ENCODE data around the gene FSIP1. TPM values are rescaled to one million over a fixed set of nuclear protein-coding genes. Genes with fewer than 3 reads are reported as not detected.

The FSIP1 gene
- total RNA-seq, 1 donor from 2014 or later: 0.85 TPM

DNA sequence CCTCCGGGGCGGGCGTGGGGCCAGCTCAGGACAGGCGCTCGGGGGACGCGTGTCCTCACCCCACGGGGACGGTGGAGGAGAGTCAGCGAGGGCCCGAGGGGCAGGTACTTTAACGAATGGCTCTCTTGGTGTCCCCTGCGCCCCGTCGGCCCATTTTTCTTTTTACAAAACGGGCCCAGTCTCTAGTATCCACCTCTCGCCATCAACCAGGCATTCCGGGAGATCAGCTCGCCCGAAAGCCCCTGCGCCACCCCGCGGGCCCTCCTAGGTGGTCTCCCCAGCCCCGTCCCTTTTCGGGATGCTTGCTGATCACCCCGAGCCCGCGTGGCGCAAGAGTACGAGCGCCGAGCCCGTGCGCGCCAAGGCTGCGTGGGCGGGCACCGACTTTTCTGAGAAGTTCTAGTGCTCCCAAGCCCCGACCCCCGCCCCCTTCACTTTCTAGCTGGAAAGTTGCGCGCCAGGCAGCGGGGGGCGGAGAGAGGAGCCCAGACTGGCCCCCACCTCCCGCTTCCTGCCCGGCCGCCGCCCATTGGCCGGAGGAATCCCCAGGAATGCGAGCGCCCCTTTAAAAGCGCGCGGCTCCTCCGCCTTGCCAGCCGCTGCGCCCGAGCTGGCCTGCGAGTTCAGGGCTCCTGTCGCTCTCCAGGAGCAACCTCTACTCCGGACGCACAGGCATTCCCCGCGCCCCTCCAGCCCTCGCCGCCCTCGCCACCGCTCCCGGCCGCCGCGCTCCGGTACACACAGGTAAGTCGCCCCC is 202.0 kb downstream of the FSIP1 start, which contains the start of gene THBS1:
Gene THBS1, plus strand, starts transcription at position 595 of the 757 bp plus-strand sequence. CDS start 779 bp downstream, outside the sequence.
- DNase-seq: peak; percentile 98

DNA sequence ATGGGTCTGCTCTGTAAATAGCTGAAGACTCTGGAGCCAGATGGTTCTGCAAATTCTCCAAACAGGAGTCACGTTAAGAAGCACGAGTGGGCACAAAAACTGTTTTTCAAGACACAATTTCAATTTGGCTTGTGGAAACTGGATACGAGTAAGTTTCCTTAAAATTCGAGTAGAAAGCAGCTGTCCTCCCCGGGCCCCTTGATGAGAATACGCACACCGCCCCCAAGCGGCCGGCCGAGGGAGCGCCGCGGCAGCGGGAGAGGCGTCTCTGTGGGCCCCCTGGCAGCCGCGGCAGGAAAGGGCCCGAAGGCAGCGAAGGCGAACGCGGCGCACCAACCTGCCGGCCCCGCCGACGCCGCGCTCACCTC is 202.5 kb downstream of the FSIP1 start:
- peak; percentile 96 for DNase-seq

DNA sequence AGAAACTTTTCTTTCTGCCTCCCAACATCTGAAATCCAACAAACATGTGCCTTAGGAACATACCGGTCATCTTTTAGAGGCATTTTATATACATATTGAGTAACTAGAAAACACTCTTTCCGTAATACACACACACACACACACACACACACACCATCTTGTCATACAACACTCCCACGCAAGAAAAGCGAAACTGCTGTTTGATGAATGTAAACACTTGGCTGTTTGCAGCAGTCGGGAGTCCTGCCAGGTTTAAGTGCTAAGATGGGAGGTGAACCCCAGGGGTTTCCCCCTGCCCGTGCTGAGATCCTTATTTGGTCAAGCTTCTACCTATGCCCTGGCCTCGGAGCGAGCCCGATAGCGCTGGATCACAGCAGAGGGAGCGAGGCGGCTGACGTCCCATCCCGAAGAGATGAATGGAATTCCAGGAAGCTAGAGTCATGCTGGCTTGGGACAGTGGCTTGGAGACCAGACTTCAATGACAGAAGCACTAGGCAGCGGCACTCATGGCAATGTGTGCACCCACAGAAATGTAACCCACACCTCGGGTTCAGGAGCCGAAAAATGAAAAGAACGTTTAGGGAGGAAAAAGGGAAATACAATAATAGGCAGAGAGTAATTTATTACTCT is 203.0 kb downstream of the FSIP1 start:
- peak; percentile 98 for DNase-seq

DNA sequence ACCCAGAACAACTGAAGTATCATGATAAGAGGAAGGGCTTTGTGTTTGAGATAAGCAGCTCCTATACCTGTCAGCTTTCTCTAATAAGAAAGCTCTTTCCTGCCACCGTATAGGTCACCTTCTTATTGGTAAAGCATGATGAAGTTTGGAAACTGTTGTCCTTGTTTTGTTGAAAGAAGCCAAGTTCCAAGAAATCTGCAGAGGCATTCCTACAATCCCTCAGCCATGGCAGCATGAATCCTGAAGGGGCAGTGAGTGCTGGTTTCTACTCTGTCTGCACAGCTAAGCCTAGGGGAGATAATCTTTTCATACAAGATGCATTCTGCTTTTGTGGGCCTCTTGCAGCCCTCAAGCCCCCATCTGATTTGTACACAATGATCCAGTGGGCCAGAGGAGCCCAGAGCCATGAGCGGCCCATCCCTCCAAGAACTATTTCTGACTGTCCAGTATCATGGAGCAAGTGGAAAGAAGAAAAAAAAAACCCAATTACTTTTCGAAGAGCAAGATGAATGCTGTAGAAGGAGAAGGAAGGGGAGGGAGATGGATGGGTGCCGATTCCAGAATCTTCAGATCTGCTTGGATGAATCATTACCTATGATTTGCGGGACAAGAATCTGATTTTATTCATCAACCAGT is 203.7 kb downstream of the FSIP1 start:
- peak; percentile 67 for DNase-seq

DNA sequence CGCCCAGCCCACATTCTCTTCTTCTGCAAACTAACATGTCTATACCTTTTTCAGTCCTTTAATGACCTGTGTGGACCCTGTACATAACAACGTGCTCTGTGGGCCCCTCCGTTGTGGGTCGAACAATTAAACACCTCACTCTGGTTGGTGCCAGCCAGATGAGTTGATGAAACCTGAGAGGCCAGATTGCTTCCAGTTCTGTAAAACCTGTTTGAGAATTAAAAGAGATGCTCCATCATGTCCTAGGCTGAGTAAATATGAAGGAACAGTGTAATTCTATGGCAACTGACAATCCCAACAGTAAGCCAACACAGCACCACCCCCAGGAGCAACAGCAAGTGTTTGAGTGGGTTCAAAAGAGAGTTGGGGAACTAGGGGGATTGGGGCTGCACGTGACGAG is 207.5 kb downstream of the FSIP1 start:
- no peak for DNase-seq

DNA sequence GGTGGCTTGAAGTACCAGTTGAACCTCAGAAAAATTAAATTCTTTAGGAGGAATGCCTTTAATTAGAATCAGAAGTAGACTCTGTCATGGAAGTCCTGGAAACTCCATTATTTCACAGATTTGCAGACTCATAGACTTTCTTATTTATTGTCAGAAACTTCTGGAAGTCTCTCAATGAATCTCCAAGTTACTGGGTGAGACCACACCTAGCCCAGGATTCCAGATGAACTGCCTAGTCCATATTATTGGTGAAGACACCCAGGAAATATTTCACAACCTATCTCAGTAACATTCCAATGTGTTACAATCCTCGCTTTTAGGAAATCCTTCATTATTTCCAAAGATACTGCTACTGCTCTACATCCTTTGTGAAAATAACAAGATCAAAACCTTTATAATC is 208.2 kb downstream of the FSIP1 start:
- no peak for DNase-seq

DNA sequence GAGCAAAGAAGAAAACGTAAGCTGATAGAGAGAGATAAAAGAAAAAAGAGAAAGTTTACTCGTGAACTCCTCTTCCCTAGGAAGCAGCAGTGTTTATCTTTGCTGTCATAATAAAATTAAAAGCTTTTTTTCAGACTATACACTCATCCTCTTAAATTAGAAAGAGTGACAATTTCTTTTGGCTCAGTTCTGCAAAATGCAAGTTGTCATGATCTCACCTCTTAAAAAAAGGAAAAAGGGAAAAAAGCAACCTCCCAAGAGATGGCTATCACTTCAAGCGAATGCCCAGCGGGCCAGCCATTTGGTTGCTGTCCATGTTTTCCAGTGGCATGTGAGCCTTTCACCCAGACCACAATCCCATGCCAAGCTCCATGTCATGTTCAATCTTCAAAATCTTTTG is 208.8 kb downstream of the FSIP1 start:
- DNase-seq: peak; percentile 3

DNA sequence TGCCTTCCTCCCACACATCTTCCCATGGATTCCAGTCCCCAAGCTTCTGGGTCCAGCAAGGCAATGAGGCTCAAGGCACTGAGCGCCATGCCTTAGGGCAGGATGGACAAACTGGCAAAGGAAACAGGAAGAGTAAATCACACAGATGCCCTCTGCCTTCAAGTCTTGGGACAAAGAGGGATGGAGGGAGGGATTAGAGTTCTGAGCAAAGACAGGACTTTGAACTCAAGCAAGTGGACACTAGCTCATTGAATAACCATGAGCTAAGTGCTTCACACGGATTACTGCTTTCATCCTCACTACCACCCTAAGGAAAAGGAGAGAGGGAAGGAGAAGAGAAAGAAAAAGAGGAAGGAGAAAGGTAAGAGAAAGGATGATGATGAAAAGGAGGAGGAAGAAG is 209.4 kb downstream of the FSIP1 start:
- no peak for DNase-seq

DNA sequence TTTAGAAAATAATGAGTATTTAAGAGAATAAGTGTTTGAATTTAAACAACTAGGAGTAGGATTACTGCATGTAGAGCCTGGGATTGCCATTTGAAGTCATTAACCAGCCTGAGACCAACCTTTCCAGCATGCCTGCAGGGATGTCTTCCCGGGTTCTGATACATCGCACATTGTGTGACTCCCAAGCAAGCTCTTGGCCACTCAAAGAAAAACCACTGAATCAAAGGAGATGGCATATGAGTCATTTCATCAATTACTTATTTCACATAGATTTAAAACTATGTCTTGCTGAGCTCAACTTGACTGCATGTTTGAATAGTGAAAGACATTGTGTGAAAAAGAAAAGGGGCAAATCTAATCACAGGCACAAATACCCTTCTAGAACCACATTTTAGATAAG is 216.8 kb downstream of the FSIP1 start:
- DNase-seq: no peak

DNA sequence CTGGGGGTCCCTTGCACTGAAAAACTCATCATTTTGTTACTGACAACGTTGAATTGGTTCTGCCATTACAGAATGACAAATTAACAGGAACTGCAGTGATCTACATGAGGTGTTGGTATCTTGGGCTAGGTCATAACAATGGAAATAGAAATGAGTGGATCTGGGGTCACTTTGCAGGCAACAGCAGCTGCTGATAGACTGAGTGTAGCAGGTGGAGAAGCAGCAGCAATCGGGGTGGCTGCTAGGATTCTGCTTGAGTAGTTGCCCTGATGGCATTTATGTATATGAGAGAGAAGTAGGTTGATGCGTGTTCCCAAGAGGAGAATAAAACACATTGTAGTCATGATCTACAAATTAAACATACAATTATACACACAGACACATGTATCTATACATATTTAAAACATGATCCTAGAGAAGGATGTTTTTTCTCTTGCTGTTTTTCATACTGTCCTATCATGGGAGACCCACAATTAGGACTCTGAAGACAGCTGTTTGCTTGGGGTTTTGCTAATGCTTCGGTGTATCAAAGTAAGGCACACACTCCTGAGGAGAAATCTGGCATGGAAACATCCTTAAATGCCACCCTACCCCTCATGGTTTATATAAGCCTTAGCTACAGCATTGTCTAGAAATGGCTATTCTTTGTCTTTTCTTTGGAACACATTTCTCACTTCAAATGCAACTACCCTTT is 217.5 kb downstream of the FSIP1 start:
- DNase-seq: no peak

DNA sequence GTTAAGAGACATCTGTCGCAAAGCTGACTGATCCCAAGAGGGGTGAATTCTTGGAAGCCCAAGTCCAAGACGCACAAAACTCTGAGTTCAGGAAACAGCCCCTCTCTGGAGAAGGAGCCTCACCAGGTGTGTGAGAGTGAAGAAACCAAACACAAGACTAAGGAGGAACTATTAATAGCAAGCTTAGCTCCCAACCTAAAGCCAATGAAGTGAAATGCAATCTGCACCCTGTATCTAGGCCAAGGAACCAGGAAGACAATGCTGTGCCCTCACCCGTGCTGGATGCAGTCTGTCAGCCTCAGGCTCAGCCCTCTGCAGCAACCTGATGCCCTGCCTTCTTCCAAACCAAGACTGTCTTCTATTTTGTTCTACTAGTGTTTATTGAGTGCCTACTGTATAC is 224.2 kb downstream of the FSIP1 start:
- no peak for DNase-seq

DNA sequence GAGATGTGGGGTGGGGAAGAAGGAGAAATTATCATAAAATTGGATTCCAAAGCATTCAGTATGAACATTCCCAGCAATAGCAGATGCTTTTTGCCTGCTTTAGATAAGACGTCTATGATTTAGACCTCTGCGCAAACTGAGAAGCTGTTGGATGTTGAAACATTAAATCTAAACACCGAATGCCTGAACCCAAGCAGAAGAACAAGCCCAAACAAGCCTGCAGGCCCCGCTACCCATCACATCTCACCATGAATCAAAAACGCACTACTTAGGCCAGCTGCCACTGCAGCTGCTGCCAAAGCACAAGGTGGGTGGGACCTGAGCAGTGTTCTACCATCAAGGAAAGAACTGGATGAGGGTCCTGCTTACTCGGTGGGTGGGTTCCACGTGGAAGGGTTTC is 226.2 kb downstream of the FSIP1 start:
- DNase-seq: no peak

DNA sequence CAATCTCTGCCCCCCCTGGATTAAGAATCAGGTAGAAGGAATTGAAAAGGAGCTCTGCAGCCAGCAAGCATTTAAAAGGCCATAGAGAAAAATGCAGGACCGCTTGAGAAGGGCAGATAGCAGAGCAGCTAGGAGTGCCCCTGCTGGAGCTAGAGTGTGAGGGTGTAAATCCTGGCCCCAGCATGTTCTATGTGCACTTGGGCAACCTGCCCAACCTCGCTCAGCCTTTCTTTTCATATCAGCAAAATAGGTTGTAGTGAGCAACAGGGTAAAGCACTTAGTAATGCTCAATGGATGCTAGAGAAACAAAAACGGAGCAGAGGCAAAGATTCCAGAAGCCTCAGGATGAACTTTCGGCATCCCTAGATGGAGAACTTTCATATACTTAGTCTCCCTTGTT is 226.8 kb downstream of the FSIP1 start:
- no peak for DNase-seq

DNA sequence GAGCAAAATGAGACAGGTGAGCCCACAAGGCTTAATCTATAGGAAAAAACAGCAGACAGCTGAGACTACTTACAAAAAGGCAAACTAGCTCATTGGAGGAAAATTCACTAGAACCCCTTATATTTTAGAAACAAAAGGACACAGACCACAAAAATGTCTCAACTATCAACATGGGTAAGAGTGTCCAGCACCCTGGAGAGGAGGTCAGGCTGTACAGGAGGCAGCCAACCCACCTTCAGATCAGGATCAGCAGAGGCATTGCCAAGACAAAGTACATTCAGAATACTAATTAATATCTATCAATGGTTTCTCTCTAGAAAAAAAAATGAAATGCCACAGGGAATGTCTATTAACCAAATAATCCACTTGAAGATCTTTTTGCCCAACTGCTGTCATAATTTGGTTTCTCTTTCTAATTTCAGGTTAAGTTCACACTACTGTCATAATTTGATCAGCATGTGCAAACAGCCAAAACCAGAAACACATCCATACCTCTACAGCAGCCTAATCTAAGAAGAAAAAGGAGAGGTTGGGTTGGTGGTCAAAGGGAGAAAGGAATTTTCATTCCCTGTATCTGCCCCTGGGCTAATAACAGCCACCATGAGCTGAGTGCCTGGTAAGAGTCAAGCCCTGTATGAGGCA is 227.8 kb downstream of the FSIP1 start:
- no peak for DNase-seq

DNA sequence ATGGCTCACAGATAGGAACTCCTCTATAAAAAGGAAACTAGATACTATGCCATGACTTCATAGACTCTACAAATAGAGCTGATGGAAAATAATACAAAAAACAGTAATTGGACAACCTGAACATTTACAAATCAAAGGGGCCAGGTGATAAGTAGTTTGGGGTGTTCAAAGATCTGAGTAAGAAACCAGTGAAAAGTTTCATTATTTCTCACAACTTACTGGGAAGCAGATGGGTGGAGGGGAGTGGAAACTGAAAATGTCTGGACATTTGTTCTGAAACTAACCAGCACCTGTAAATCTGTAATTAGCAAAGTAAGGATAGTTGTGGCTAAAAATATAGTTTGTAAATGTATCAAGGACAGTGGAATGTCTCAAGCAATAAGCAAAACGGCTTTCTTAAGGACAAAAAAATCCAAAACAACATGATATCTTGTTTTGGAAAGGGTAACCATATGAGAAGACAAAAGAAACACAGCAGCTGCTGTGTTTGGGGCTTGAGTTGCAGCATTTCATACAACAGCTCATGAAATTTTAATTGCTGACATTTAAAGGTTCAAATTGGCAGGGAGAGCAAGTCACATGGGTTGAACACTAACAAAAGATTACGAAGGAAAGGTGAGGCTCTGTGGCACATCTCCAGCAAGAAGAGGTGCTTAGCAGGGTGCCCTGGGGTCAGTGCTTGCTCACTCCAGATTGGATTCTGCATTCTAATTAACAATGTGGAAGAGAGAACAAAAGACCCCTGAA is 228.5 kb downstream of the FSIP1 start:
- DNase-seq: no peak

DNA sequence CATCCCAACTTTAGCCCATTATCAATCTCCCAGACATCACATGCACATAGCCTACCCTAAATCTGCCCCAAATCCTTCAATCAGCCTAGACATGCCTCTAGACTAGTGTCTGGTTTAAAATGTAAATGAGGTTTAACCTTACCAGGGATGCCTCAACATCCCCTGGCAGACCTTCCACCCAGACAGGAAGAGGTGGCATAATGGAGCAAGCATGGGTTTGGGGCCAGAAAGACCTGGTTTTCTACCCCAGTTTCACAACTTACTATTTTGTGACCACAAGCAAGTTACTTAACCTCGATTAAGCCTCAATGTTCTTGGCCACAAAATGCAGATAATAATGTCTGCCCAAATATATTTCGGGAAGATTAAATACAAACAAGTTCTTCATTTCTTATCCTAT is 230.1 kb downstream of the FSIP1 start:
- no peak for DNase-seq

DNA sequence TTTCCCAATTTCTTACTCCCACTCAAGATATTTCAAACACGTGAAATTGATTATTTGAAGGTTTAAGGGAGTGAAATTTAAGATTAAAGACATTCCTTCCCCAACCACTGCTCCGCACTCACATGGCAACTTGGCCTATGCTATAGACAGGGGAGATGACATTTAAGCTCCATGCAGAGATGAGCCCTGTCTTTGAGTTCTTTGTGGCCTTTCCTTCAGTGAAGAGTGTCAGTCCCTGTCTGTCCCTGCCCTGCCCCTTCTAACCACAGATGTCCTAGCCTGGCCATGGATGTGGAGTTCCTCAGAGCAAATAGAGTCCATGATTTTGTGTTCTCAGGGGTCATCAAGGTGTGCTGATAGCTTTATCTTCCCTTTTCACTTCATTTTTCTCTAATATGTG is 231.2 kb downstream of the FSIP1 start:
- no peak for DNase-seq

Other genes with a start within 250 kb of the FSIP1 start
- gene THBS1, start 201.8 kb downstream of the FSIP1 start, total RNA-seq: 7,970 and 9,720 TPM in 2 replicates
- 12.6 and 14.0 TPM in 2 replicates for gene GPR176, start 137.4 kb upstream of the FSIP1 start, total RNA-seq
- gene EIF2AK4, start 151.3 kb upstream of the FSIP1 start, total RNA-seq: 49.9 and 56.8 TPM in 2 replicates